SK-N-MC (cell line): ENCODE results near the gene FANK1.

Experiments
- EZH2 ChIP-seq: fragments of 200-600 bp; sonication (generic); IDR thresholded peaks from one replicate; pipeline ENCODE4 v1.6.1; 2017; ENCODE audit warnings: antibody characterized with exemption
- FOXP2 ChIP-seq: optimal IDR thresholded peaks from 2 replicates; pipeline ENCODE3; 2011; ENCODE audit warnings: mild to moderate bottlenecking, moderate library complexity; ENCODE audit not compliant: insufficient read depth; ENCODE audit errors: extremely low read length, control extremely low read depth
- POLR2AphosphoS5 ChIP-seq: IDR thresholded peaks from 2 replicates; pipeline ENCODE4 v1.6.1; 2012; ENCODE audit warnings: mild to moderate bottlenecking, low read depth, low read length, borderline replicate concordance

GRCh38 chr10:125979976-125980375, 83.6 kb downstream of the FANK1 start:
- TF ChIP-seq EZH2 (no peak), POLR2AphosphoS5 (no peak), FOXP2 (no peak)
